Activated CD4-positive, alpha-beta memory T cell treated with anti-CD3 and anti-CD28 coated beads, Interleukin-2, amount 10 ng/mL, durations not matched to agents 7 days and 5 days (primary cell): ENCODE measurements around the gene AIG1. TPM values are rescaled to one million over a fixed set of nuclear protein-coding genes. Genes with fewer than 3 reads are reported as not detected.

Experiments used
- CTCF ChIA-PET: fragments of 350-600 bp; sonication (Branson Sonifier 250); formaldehyde crosslinking; loops from one replicate; lab custom pipeline; 2021; ENCODE audit warnings: antibody characterized with exemption, inconsistent platforms; lab: Charles Lee
- POLR2A ChIA-PET: fragments of 350-600 bp; sonication (Branson Sonifier 250); formaldehyde crosslinking; loops from one replicate; lab custom pipeline; 2021; ENCODE audit warnings: antibody characterized with exemption; lab: Charles Lee
- DNase-seq: peaks from one replicate; pipeline ENCODE4 v3.0.0-alpha.2; 2020
- H3K27ac Mint-ChIP-seq: one replicate; pipeline ENCODE4 v1.8.0; 2021; ENCODE audit warnings: mild to moderate bottlenecking, mixed read lengths
- H3K27me3 Mint-ChIP-seq: one replicate; pipeline ENCODE4 v1.8.0; 2021; ENCODE audit warnings: mixed read lengths
- H3K36me3 Mint-ChIP-seq: one replicate; pipeline ENCODE4 v1.8.0; 2021; ENCODE audit warnings: low read depth, mixed read lengths
- H3K4me1 Mint-ChIP-seq: one replicate; pipeline ENCODE4 v1.8.0; 2021; ENCODE audit warnings: mixed read lengths
- H3K4me3 Mint-ChIP-seq: one replicate; pipeline ENCODE4 v1.8.0; 2021; ENCODE audit warnings: mild to moderate bottlenecking, mixed read lengths
- H3K9me3 Mint-ChIP-seq: one replicate; pipeline ENCODE4 v1.8.0; 2021; ENCODE audit warnings: mixed read lengths
- total RNA-seq, 2 experiments: library from RNA; stranded (reverse); gene quantifications; one replicate each; pipeline ENCODE4 v1.2.3, GENCODE V29; 2021

The AIG1 gene
- total RNA-seq, 2 experiments from 2014 or later: 8.4 to 9.9 TPM

- Mint-ChIP-seq H3K4me1 (no peaks in the 10 kb centered on the region), H3K36me3 (no peaks in the 10 kb centered on the region), H3K27me3 (no peaks in the 10 kb centered on the region), H3K9me3 (peaks cover 6% of the 10 kb centered on the region), H3K4me3 (no peak overlapping the region), H3K27ac (no peak overlapping the region)
- CTCF ChIA-PET: no interaction called here
- POLR2A ChIA-PET: no interaction called here
- DNase-seq: no peak
Observed at GRCh38 chr6:143146186-143146851, 85.6 kb downstream of the AIG1 start.

GRCh38 chr6:143149771-143150170 is 89.1 kb downstream of the AIG1 start:
- ChIA-PET CTCF (no interaction called here), POLR2A (no interaction called here)

GRCh38 chr6:143150281-143150680 is 89.6 kb downstream of the AIG1 start:
- Mint-ChIP-seq H3K36me3 (no peaks in the 10 kb centered on the region), H3K27me3 (no peaks in the 10 kb centered on the region)
- CTCF ChIA-PET: no interaction called here

More at GRCh38 chr6:143149771-143150170, 89.1 kb downstream of the AIG1 start:
- Mint-ChIP-seq H3K27ac (no peak overlapping the region), H3K27me3 (no peaks in the 10 kb centered on the region), H3K36me3 (no peaks in the 10 kb centered on the region), H3K4me3 (no peak overlapping the region), H3K4me1 (no peaks in the 10 kb centered on the region), H3K9me3 (no peaks in the 10 kb centered on the region)
- no peak for DNase-seq

GRCh38 chr6:143151381-143151780 is 90.7 kb downstream of the AIG1 start:
- Mint-ChIP-seq H3K4me1 (no peaks in the 10 kb centered on the region), H3K9me3 (peaks cover 5% of the 10 kb centered on the region), H3K27ac (no peak overlapping the region), H3K36me3 (no peaks in the 10 kb centered on the region), H3K27me3 (no peaks in the 10 kb centered on the region), H3K4me3 (no peak overlapping the region)
- no peak for DNase-seq
- ChIA-PET CTCF (no interaction called here), POLR2A (no interaction called here)

More at GRCh38 chr6:143150281-143150680, 89.6 kb downstream of the AIG1 start:
- Mint-ChIP-seq H3K9me3 (peaks cover 2% of the 10 kb centered on the region), H3K27ac (no peak overlapping the region), H3K4me1 (no peaks in the 10 kb centered on the region), H3K4me3 (no peak overlapping the region)
- POLR2A ChIA-PET: no interaction called here
- DNase-seq: no peak

GRCh38 chr6:143155681-143156080 is 95.0 kb downstream of the AIG1 start:
- H3K4me3 Mint-ChIP-seq: no peak overlapping the region
- H3K27me3 Mint-ChIP-seq: no peaks in the 10 kb centered on the region
- no peak for DNase-seq
- no peaks in the 10 kb centered on the region for H3K36me3 Mint-ChIP-seq
- ChIA-PET CTCF (interaction anchor here (0.6 kb wide), 1 partner anchor 350 kb away, joined by 4 read pairs; no protein-coding TSS in a partner anchor), POLR2A (no interaction called here)
- H3K4me1 Mint-ChIP-seq: peaks cover 5% of the 10 kb centered on the region
- H3K9me3 Mint-ChIP-seq: peaks cover 5% of the 10 kb centered on the region
- no peak overlapping the region for H3K27ac Mint-ChIP-seq

GRCh38 chr6:143157131-143157530 is 96.4 kb downstream of the AIG1 start:
- no peak overlapping the region for H3K4me3 Mint-ChIP-seq
- H3K27ac Mint-ChIP-seq: no peak overlapping the region
- H3K27me3 Mint-ChIP-seq: no peaks in the 10 kb centered on the region
- ChIA-PET CTCF (no interaction called here), POLR2A (no interaction called here)
- H3K36me3 Mint-ChIP-seq: no peaks in the 10 kb centered on the region
- peaks cover 5% of the 10 kb centered on the region for H3K9me3 Mint-ChIP-seq
- H3K4me1 Mint-ChIP-seq: peaks cover 5% of the 10 kb centered on the region
- DNase-seq: no peak

GRCh38 chr6:143158113-143158581 is 97.5 kb downstream of the AIG1 start:
- ChIA-PET CTCF (no interaction called here), POLR2A (no interaction called here)
- peaks cover 5% of the 10 kb centered on the region for H3K4me1 Mint-ChIP-seq
- peaks cover 5% of the 10 kb centered on the region for H3K9me3 Mint-ChIP-seq
- no peak overlapping the region for H3K4me3 Mint-ChIP-seq
- H3K27me3 Mint-ChIP-seq: no peaks in the 10 kb centered on the region
- H3K27ac Mint-ChIP-seq: no peak overlapping the region
- H3K36me3 Mint-ChIP-seq: no peaks in the 10 kb centered on the region
- DNase-seq: no peak

- Mint-ChIP-seq H3K36me3 (no peaks in the 10 kb centered on the region), H3K4me1 (peaks cover 5% of the 10 kb centered on the region), H3K27me3 (no peaks in the 10 kb centered on the region), H3K9me3 (peaks cover 5% of the 10 kb centered on the region), H3K27ac (no peak overlapping the region), H3K4me3 (no peak overlapping the region)
- CTCF ChIA-PET: no interaction called here
- no peak for DNase-seq
- POLR2A ChIA-PET: no interaction called here
Observed at GRCh38 chr6:143159001-143159400, 98.3 kb downstream of the AIG1 start.

GRCh38 chr6:143160015-143160414 is 99.3 kb downstream of the AIG1 start:
- Mint-ChIP-seq H3K4me1 (peaks cover 5% of the 10 kb centered on the region), H3K27ac (no peak overlapping the region), H3K4me3 (no peak overlapping the region), H3K27me3 (no peaks in the 10 kb centered on the region), H3K36me3 (no peaks in the 10 kb centered on the region), H3K9me3 (peaks cover 5% of the 10 kb centered on the region)
- POLR2A ChIA-PET: no interaction called here
- CTCF ChIA-PET: no interaction called here
- DNase-seq: no peak

- no peaks in the 10 kb centered on the region for H3K36me3 Mint-ChIP-seq
- no peak for DNase-seq
- peaks cover 5% of the 10 kb centered on the region for H3K4me1 Mint-ChIP-seq
- ChIA-PET POLR2A (no interaction called here), CTCF (no interaction called here)
- H3K27me3 Mint-ChIP-seq: no peaks in the 10 kb centered on the region
- H3K4me3 Mint-ChIP-seq: no peak overlapping the region
- no peak overlapping the region for H3K27ac Mint-ChIP-seq
- no peaks in the 10 kb centered on the region for H3K9me3 Mint-ChIP-seq
Observed at GRCh38 chr6:143160439-143161220, 99.9 kb downstream of the AIG1 start.

- H3K4me3 Mint-ChIP-seq: no peak overlapping the region
Observed at GRCh38 chr6:143163621-143164020, 102.9 kb downstream of the AIG1 start.

GRCh38 chr6:143164565-143165105 is 103.9 kb downstream of the AIG1 start:
- ChIA-PET POLR2A (no interaction called here), CTCF (no interaction called here)
- Mint-ChIP-seq H3K27ac (no peak overlapping the region), H3K9me3 (no peaks in the 10 kb centered on the region), H3K36me3 (no peaks in the 10 kb centered on the region), H3K4me3 (no peak overlapping the region), H3K4me1 (no peaks in the 10 kb centered on the region), H3K27me3 (no peaks in the 10 kb centered on the region)
- no peak for DNase-seq

More at GRCh38 chr6:143163621-143164020, 102.9 kb downstream of the AIG1 start:
- DNase-seq: no peak
- H3K27ac Mint-ChIP-seq: no peak overlapping the region
- ChIA-PET POLR2A (no interaction called here), CTCF (no interaction called here)
- no peaks in the 10 kb centered on the region for H3K4me1 Mint-ChIP-seq
- H3K27me3 Mint-ChIP-seq: no peaks in the 10 kb centered on the region
- H3K9me3 Mint-ChIP-seq: no peaks in the 10 kb centered on the region
- H3K36me3 Mint-ChIP-seq: no peaks in the 10 kb centered on the region

- Mint-ChIP-seq H3K4me3 (no peak overlapping the region), H3K4me1 (no peaks in the 10 kb centered on the region), H3K27me3 (no peaks in the 10 kb centered on the region), H3K27ac (no peak overlapping the region), H3K9me3 (no peaks in the 10 kb centered on the region), H3K36me3 (no peaks in the 10 kb centered on the region)
- ChIA-PET POLR2A (no interaction called here), CTCF (no interaction called here)
- DNase-seq: no peak
Observed at GRCh38 chr6:143165315-143165855, 104.7 kb downstream of the AIG1 start.
